Activated CD4-positive, alpha-beta T cell treated with anti-CD3 and anti-CD28 coated beads, Interleukin-2, amount 50 U/mL, for 48 hours (primary cell): ENCODE data around the gene C19orf44.
"Not testable (repeated sequence)": the region's sequence is repeated elsewhere in the genome, so short reads cannot be mapped to it uniquely, and the experiment has no call there.

ENCODE experiments used
- DNase-seq, 2 experiments: peaks; one replicate each; pipeline ENCODE4 v3.0.0-alpha.2; 2020

The C19orf44 gene

GRCh38 chr19:16541526-16542044, 45.4 kb downstream of the C19orf44 start:
- DNase-seq, result no peak

DNA sequence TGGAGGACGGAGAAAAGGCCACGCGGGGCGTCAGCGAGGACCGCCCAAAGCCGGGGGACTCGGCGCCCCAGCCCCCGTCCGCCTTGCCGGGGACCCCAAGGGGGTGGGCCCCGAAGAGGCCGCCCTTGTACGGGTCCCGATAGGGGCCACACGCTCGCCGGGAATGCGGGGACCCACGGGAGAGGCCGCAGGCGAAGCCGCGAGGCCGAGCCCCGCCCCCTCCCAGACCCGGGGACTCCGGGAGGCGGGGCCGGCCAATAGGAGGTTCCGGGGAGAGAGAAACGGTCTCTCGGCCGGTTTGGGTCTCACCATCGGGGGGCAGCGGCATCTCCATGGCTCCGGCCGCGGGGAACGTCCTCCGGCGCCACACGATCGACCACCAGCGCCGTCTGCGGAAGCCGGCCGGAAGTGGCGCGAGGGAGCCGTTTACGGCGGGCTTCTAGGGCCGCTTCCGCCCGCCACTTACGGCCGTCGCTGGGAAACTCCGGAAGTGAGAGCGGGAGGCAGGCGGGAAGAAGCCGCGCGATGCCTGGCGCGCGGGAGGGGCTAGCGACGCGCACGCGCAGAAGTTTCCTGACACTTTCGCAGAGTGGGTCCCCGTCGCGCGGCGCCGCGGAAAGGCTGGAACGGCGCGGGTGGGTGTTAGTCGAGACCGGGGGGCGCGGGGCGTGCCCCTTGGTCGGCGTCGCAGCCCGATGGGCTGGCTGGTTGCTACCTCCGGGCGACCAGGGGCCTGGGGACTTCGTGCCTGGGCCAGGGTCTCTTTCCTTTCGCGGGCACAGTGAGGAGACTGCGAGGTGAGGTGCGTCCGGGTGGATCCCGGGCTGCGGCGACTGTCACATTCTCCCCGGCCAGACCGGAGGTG, 46.1 kb downstream of the C19orf44 start, which contains the start of gene CHERP:
CHERP (minus strand) TSS at position 393 of the 865 bp plus-strand sequence; CDS start at position 334, 59 bp downstream.
- peak; percentile 93 to 94 for DNase-seq

GRCh38 chr19:16542910-16543472, 46.8 kb downstream of the C19orf44 start:
- DNase-seq, result peak; percentile 15 to 19

DNA sequence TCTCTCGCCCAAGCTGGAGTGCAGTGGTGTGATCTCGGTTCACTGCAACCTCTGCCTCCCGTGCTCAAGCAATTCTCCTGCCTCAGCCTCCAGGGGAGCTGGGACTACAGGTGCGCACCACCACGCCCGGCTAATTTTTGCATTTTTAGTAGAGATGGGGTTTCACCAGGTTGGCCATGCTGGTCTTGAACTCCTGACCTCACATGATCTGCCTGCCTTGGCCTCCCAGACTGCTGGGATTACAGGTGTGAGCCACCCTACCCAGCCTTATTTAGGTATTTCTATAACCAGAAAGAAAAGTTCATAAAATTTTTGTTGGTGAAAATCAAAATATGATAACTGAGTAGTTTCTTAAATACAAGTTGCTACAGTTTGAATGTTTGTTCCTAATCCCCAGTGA, 47.5 kb downstream of the C19orf44 start:
- DNase-seq, result not testable (repeated sequence)

DNA sequence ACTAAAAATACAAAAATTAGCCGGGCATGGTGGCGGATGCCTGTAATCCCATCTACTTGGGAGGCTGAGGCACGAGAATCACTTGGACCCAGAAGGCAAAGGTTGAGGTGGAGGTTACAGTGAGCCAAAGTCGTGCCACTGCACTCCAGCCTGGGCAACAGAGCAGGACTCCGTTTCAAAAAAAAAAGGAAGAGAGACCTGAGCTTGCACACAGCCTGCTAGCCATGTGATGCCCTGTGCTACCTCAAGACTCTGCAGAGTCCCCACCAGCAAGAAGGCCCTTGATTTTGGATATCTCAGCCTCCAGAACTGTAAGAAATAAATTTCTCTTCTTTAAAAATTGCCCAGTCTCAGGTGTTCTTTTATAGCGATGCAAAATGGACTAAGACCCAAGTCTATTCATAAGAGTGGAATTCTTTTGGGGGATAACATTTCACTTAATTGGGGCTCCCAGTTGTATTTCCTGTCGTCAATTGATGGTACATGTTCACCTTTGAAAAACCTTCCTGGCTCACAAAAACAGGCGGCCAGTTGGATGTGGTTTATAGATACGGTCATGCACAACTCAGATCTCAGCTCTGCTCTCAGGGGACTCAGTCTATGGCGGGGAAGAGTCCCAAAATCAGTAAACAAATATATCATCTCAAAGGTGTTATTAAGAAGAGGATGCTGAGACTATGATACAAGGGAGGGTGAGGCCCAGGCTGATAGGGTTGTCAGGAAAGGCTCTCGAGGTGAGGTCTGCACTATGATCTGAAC, 48.5 kb downstream of the C19orf44 start:
- no peak for DNase-seq

DNA sequence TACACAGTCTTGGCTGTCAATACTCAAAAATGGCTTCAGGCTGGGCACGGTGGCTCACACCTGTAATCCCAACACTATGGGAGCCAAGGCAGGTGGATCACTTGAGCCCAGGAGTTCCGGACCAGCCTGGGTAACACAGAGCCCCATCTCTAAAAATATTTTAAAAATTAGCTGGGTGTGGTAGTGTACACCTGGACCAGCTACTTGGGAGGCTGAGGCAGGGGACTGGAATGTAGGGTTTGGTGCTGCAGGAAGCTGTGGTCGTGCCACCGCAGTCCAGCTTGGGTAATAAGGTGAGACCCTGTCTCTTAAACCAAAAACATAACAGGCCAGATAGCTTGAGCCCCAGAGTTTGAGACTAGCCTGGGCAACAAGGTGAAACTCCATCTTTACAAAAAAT, 52.8 kb downstream of the C19orf44 start:
- DNase-seq, result no peak

DNA sequence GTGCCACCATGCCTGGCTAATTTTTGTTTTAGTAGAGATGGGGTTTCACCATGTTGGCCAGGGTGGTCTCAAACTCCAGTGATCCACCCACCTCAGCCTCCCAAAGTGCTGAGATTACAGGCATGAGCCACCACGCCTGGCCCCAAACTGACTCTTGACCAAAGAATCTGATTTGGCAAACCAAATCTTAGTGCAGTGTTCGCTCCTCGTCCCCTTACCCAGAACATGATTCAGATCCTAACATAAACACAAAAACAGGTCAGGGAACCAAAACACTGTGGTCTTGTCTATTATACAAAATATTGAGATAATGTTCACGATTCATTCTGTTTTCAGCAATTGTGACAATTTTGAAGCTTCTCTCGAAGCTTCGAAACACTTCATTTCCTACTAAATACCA, 55.7 kb downstream of the C19orf44 start:
- DNase-seq, result not testable (repeated sequence)

GRCh38 chr19:16554776-16555175, 58.6 kb downstream of the C19orf44 start:
- DNase-seq, result no peak

DNA sequence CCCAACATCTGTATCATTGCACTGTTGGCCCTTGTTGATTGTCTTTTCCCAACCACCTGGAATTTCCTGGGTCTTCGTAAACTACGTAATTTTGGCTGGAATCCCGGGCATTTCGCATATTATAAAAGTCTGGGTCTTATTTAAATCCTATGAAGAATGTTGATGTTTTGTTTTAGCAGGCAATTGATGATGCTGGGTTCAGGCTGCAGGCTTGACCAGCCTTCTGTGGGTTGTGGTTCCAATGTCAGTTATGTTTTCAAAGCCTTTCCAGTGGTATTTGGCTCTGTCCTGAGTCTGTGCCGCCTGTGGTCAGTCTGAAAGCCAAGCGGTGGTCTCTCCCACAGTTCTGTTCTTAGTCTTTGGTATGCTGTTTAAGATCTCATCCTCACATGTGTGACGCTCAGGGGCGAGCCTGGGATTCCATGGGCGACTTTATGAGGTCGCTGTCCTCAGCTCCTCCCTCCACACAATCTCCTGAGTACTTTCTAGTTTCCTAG, 63.6 kb downstream of the C19orf44 start:
- no peak for DNase-seq

DNA sequence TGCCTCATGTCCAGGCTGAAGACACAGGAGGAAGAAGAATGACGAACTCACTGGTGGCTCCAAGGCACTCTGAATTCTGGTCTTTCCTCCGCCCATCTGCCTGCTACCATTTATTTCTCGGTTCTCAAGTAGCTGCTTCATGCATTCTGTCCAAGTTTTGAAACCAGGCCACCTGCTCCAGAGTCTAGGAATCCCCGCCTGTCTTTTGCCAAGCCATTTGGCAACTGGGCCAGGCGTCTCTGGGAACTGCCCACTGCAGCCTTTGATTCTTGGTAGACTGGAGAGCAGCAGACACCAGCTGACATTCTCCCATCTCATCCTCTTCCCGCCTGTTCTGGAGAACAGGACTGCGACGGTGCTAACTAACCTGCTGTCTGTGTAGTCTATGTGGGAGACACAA, 65.2 kb downstream of the C19orf44 start:
- DNase-seq, result no peak

DNA sequence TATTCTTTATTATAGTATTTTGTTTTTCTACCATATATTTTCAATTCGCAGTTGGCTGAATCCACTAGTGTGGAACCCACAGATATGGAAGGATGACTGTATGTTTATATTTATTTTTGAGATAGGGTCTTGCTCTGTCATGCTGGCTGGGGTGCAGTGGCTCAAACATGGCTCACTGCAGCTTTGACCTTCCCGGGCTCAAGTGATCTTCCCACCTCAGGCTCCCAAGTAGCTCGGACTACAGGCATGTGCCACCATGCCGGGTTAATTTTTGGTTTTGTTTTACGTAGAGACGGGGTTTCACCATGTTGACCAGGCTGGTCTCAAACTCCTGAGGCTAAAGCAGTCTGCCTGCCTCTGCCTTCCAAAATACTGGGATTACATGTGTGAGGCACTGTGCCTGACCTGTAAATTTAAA, 66.4 kb downstream of the C19orf44 start:
- DNase-seq, result no peak

GRCh38 chr19:16564842-16565241, 68.6 kb downstream of the C19orf44 start:
- no peak for DNase-seq

DNA sequence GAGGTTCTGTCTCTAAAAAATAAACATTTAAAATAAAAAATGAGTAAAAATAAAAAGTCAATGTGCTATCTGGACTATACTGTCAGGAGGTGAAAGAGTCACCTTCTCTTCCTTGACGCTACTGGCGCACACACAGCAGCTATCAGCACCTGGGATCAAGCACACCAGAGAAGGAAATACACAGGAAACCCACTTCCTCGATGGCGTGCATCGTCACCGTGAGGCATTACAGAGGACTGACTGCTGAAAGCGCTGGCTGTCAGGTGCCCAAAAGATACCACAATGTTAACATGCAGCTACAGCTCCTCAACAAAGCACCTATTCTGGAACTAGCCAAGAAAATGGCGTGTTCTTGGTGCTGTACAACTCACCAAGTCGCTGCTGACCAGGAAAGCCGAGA, 70.0 kb downstream of the C19orf44 start:
- peak; percentile 62 to 67 for DNase-seq

DNA sequence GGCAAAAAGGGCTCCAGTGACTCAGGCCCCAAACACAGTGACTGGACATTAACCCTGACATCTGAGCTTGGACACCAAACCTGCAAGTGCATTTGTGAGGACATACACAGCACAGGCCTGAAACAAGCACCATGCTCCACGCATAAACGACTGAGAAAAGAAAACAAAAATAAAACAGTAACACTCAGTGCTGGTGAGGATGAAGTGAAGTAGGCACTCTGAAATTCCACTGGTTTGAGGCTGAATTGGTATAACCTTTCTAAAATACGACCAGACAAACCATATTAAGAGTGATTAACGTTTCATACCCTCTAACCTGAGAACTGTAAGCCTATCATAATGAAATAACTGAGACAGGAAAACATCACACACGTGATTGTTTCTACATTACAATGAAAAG, 70.5 kb downstream of the C19orf44 start:
- DNase-seq, result no peak

DNA sequence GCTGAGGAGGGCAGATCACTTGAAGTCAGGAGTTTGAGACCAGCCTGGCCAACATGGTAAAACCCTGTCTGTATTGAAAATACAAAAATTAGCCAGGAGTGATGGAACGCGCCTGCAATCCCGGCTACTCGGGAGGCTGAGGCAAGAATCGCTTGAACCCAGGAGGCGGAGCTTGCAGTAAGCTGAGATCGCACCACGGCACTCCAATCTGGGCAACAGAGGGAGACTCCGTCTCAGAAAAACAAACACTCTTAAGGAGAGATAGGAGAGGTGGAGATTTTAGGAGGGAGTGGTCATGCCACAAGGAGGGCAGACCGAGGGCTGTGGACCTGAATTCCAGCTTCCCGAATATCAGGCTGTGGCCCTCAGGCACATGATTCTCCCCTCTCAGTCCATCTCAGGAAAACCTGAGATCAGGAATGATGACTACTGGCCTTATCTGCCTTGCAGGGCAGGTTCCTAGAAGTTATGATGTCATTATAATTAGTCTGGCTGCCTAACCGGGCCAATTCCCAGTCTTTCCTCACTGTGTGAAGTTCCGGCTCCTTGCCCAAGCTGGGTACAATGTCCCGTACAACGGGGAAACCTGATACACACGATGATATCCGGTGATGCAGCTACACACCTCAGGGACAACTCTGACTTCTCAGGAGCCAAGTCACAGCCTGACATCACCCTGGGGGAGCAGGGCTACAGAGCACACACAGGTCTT, 73.6 kb downstream of the C19orf44 start:
- DNase-seq, result no peak
